HG02840 (cell line): Measurements from ENCODE around the gene KDM2B.

Experiments
- ATAC-seq: cut with Tn5 transposase; IDR thresholded peaks from one replicate; pipeline ENCODE4 v1.9.1; 2021; ENCODE audit warnings: mild to moderate bottlenecking, moderate library complexity, moderate number of reproducible peaks; ENCODE audit not compliant: unreplicated experiment, low FRiP score

Gene KDM2B

GRCh38 chr12:121580959-121581685 lies at the start of gene KDM2B:
KDM2B (minus strand) TSS chr12:121581023; CDS start chr12:121580911, 112 bp downstream.
- no peak for ATAC-seq

- no peak for ATAC-seq
These were observed 47.7 kb upstream of the KDM2B start for GRCh38 chr12:121628536-121628935.

- no peak for ATAC-seq
These were observed 47.2 kb upstream of the KDM2B start for GRCh38 chr12:121628037-121628436.

GRCh38 chr12:121626853-121627640 lies 46.2 kb upstream of the KDM2B start:
- peak; percentile 27 for ATAC-seq

GRCh38 chr12:121626087-121626852 lies 45.4 kb upstream of the KDM2B start, which contains the start of gene ORAI1:
ORAI1 (plus strand) TSS chr12:121626530.
- ATAC-seq = peak; percentile 69

- no peak for ATAC-seq
These were observed 39.6 kb upstream of the KDM2B start for GRCh38 chr12:121620333-121620891.

- ATAC-seq = no peak
These were observed 37.9 kb upstream of the KDM2B start for GRCh38 chr12:121618659-121619233.

GRCh38 chr12:121614872-121615467 lies 34.1 kb upstream of the KDM2B start:
- ATAC-seq = no peak

GRCh38 chr12:121613462-121613861 lies 32.6 kb upstream of the KDM2B start:
- ATAC-seq = no peak

GRCh38 chr12:121611306-121611705 lies 30.5 kb upstream of the KDM2B start:
- no peak for ATAC-seq

- ATAC-seq = no peak
These were observed 29.7 kb upstream of the KDM2B start for GRCh38 chr12:121610239-121611149.

GRCh38 chr12:121608301-121608700 lies 27.5 kb upstream of the KDM2B start:
- ATAC-seq = no peak

GRCh38 chr12:121603581-121603980 lies 22.8 kb upstream of the KDM2B start:
- no peak for ATAC-seq

- ATAC-seq = no peak
These were observed 21.9 kb upstream of the KDM2B start for GRCh38 chr12:121602766-121603165.

- ATAC-seq = no peak
These were observed 20.0 kb upstream of the KDM2B start for GRCh38 chr12:121600702-121601336.

- ATAC-seq = no peak
These were observed 15.7 kb upstream of the KDM2B start for GRCh38 chr12:121596526-121596925.

- ATAC-seq = no peak
These were observed 14.7 kb upstream of the KDM2B start for GRCh38 chr12:121595520-121595919.

- ATAC-seq = no peak
These were observed 11.5 kb upstream of the KDM2B start for GRCh38 chr12:121592320-121592719.
